Prostate gland (tissue), 2 donors: ENCODE results near the gene ZMAT3. TPM values are rescaled to one million over a fixed set of nuclear protein-coding genes. Genes with fewer than 3 reads are reported as not detected.

Source experiments
- DNase-seq: peaks from one replicate; pipeline ENCODE4 v3.0.0-alpha.2; 2019; ENCODE audit warnings: low spot score
- H3K27ac ChIP-seq, 2 donors: fragments of 200-600 bp; sonication (generic); 2 replicates each; pipeline ENCODE4 v1.5.1; 2017 to 2019
- H3K27me3 ChIP-seq: fragments of 200-600 bp; sonication (generic); replicated peaks from 2 replicates; pipeline ENCODE4 v1.5.1; 2019; ENCODE audit not compliant: insufficient read depth
- H3K36me3 ChIP-seq, 2 donors: fragments of 200-600 bp; sonication (generic); 1 replicate in 1 of 2; 2 replicates in 1 of 2; pipeline versions ENCODE4 v1.5.1 to v1.8.1; 2017 to 2019
- H3K4me1 ChIP-seq: fragments of 200-600 bp; sonication (generic); replicated peaks from 2 replicates; pipeline ENCODE4 v1.5.1; 2019
- H3K4me3 ChIP-seq, 2 donors: fragments of 200-600 bp; sonication (generic); 2 replicates each; pipeline ENCODE4 v1.5.1; 2017 to 2019
- H3K9me3 ChIP-seq: fragments of 200-600 bp; sonication (generic); 2 replicates; pipeline ENCODE4 v1.5.1; 2017
- POLR2A ChIP-seq: fragments of 450-650 bp; IDR thresholded peaks from one replicate; pipeline ENCODE4 v1.6.1; 2016; ENCODE audit warnings: antibody characterized with exemption, mild to moderate bottlenecking
- POLR2AphosphoS5 ChIP-seq: sonication (generic); formaldehyde crosslinking; IDR thresholded peaks from one replicate; pipeline ENCODE4 v1.6.1; 2017; ENCODE audit warnings: antibody characterized with exemption
- WGBS: methylation state at CpG from one replicate; pipeline ENCODE4 v1.1.5; 2018; 5-methylcytosine and 5-hydroxymethylcytosine counted together
- intact Hi-C: fragments of 100-400 bp; cut with DNase I; formaldehyde crosslinking; loops from one replicate; pipeline ENCODE4 v1.14.2; 2022
- total RNA-seq, 2 donors: library from RNA; depleted of rRNA; stranded (reverse); fragments of >200 nt; gene quantifications; one replicate each; pipeline ENCODE4 v1.1.0, GENCODE V29; 2016
- TF ChIP-seq, protein P1 (sequence below), 4 experiments: fragments of 200-600 bp in 2 of 4; fragments of 450-650 bp in 2 of 4; sonication (generic) in 2 of 4; IDR thresholded peaks; 1 replicate in 3 of 4; 2 replicates in 1 of 4; pipeline ENCODE4 v1.5.1; 2016 to 2019; ENCODE audit warnings: antibody characterized with exemption in 4 of 4, mild to moderate bottlenecking in 2 of 4, moderate library complexity in 2 of 4

The ZMAT3 gene
- total RNA-seq, 2 donors from 2014 or later: 15.1 to 21.3 TPM

GRCh38 chr3:179020112-179020511 is 51.5 kb downstream of the ZMAT3 start:
- Histone ChIP-seq H3K9me3 (no peaks in the 10 kb centered on the region), H3K27ac (no peak overlapping the region), H3K4me3 (no peak overlapping the region), H3K36me3 (no peaks in the 10 kb centered on the region), H3K27me3 (no peaks in the 10 kb centered on the region), H3K4me1 (no peaks in the 10 kb centered on the region)
- TF ChIP-seq POLR2A (no peak), POLR2AphosphoS5 (peak; percentile 34)
- TF ChIP-seq, protein P1, sequence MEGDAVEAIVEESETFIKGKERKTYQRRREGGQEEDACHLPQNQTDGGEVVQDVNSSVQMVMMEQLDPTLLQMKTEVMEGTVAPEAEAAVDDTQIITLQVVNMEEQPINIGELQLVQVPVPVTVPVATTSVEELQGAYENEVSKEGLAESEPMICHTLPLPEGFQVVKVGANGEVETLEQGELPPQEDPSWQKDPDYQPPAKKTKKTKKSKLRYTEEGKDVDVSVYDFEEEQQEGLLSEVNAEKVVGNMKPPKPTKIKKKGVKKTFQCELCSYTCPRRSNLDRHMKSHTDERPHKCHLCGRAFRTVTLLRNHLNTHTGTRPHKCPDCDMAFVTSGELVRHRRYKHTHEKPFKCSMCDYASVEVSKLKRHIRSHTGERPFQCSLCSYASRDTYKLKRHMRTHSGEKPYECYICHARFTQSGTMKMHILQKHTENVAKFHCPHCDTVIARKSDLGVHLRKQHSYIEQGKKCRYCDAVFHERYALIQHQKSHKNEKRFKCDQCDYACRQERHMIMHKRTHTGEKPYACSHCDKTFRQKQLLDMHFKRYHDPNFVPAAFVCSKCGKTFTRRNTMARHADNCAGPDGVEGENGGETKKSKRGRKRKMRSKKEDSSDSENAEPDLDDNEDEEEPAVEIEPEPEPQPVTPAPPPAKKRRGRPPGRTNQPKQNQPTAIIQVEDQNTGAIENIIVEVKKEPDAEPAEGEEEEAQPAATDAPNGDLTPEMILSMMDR (IDR thresholded peaks at IDR 0.05): no peak
- DNase-seq: no peak
- WGBS: 2% methylated on average over 4 of the region's 4 CpGs
- intact Hi-C loops: no loop called here

GRCh38 chr3:179018808-179019207 is 52.8 kb downstream of the ZMAT3 start:
- Histone ChIP-seq H3K27ac (no peak overlapping the region), H3K4me3 (no peak overlapping the region), H3K27me3 (no peaks in the 10 kb centered on the region), H3K9me3 (no peaks in the 10 kb centered on the region), H3K36me3 (no peaks in the 10 kb centered on the region), H3K4me1 (no peaks in the 10 kb centered on the region)
- intact Hi-C loops: loop anchor here (5.0 to 10.0 kb wide), 2 partner anchors 86 to 128 kb away; partner anchors contain the start of gene PIK3CA
- WGBS: 100% methylated on average over 1 of the region's 1 CpG
- TF ChIP-seq, protein P1 (IDR thresholded peaks at IDR 0.05): no peak
- no peak for TF ChIP-seq POLR2A
- no peak for DNase-seq

DNA sequence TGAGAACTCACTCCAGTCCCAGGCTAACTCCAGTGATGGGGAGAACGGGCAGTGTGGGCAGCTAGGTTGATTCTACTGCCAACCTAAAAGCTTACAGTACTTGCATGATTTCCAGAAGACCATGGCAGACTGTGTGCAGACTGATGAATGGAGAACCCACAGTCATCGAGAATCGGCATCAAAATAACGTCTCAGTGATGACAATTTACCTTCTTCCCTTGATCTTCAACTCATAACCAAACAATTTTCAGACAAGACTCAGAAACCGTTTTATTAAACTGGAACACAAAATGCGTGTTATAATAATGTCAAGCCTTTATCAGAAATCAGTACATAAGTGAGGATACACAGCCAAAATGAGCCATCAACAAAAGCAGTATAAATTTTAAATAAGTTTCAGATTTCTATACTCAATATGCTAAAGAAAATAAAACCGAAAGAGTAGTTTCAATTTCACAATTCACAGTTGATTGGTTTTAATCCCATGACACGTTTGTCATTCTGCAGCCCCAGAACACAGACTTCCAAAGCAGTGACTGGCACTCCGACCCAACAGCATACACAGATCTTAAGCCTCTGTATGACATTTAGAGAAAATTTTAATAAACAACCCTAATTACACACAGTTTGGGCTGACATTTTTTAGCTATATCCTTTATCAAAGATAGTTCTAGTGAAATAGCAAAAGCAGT is 54.5 kb downstream of the ZMAT3 start:
- H3K27ac ChIP-seq: no peak overlapping the region
- no peaks in the 10 kb centered on the region for H3K9me3 ChIP-seq
- no peak for DNase-seq
- H3K4me1 ChIP-seq: no peaks in the 10 kb centered on the region
- intact Hi-C loops: loop anchor here (5.0 to 10.0 kb wide), 2 partner anchors 88 to 130 kb away; partner anchors contain the start of gene PIK3CA
- no peaks in the 10 kb centered on the region for H3K36me3 ChIP-seq
- H3K27me3 ChIP-seq: no peaks in the 10 kb centered on the region
- no peak overlapping the region for H3K4me3 ChIP-seq
- WGBS: 78% methylated on average over 9 of the region's 9 CpGs
- TF ChIP-seq POLR2A (no peak), POLR2AphosphoS5 (no peak)
- TF ChIP-seq, protein P1 (IDR thresholded peaks at IDR 0.05): no peak

- H3K4me3 ChIP-seq: no peak overlapping the region
- no peaks in the 10 kb centered on the region for H3K27me3 ChIP-seq
- WGBS: 0% methylated on average over 1 of the region's 1 CpG
- intact Hi-C loops: loop anchor here (2.0 to 10.0 kb wide), 3 partner anchors 89 to 301 kb away; partner anchors contain the start of gene PIK3CA
- H3K4me1 ChIP-seq: no peaks in the 10 kb centered on the region
- DNase-seq: peak; percentile 60
- H3K27ac ChIP-seq: no peak overlapping the region
- peak; percentile 25 for TF ChIP-seq POLR2AphosphoS5
- no peak for TF ChIP-seq POLR2A
- TF ChIP-seq, protein P1 (IDR thresholded peaks at IDR 0.05): peak; percentile 37 to 81 (median 72)
- no peaks in the 10 kb centered on the region for H3K9me3 ChIP-seq
- H3K36me3 ChIP-seq: no peaks in the 10 kb centered on the region
Observed at GRCh38 chr3:179015551-179016020, 56.0 kb downstream of the ZMAT3 start.

GRCh38 chr3:179005706-179006105 is 65.9 kb downstream of the ZMAT3 start:
- Histone ChIP-seq H3K4me3 (no peak overlapping the region), H3K27me3 (no peaks in the 10 kb centered on the region), H3K36me3 (no peaks in the 10 kb centered on the region), H3K27ac (no peak overlapping the region), H3K9me3 (no peaks in the 10 kb centered on the region), H3K4me1 (no peaks in the 10 kb centered on the region)
- intact Hi-C loops: no loop called here
- no peak for DNase-seq
- WGBS: 98% methylated on average over 2 of the region's 2 CpGs
- TF ChIP-seq, protein P1 (IDR thresholded peaks at IDR 0.05): no peak
- TF ChIP-seq POLR2A: no peak
- no peak for TF ChIP-seq POLR2AphosphoS5
